GM12878 (cell line): ENCODE measurements around the gene LMBRD1. TPM values are rescaled to one million over a fixed set of nuclear protein-coding genes. Genes with fewer than 3 reads are reported as not detected.

ENCODE experiments used
- ATAC-seq: fragments of 200-7000 bp; cut with Tn5 transposase; 3 replicates; pipeline ENCODE4 v1.9.1; 2020; ENCODE audit warnings: mild to moderate bottlenecking, moderate library complexity
- BruUV-seq: library from RNA; stranded (reverse); fragments of 400-500 nt; replicated peaks from 2 replicates; lab custom pipeline; 2021; lab: Mats Ljungman, UMichigan
- CTCF ChIA-PET: fragments of 300-600 bp; sonication (Branson Sonifier 250); formaldehyde crosslinking; extraction: SDS; loops from one replicate; lab custom pipeline; 2021; ENCODE audit warnings: inconsistent platforms; lab: Yijun Ruan, JAX
- POLR2A ChIA-PET: fragments of 350-600 bp; formaldehyde crosslinking; extraction: SDS; loops from one replicate; lab custom pipeline; 2021; ENCODE audit warnings: inconsistent platforms; lab: Charles Lee
- RAD21 ChIA-PET: fragments of 300-600 bp; sonication (Branson Sonifier 250); formaldehyde crosslinking; loops from one replicate; lab custom pipeline; 2023; ENCODE audit warnings: antibody characterized with exemption; ENCODE audit not compliant: unreplicated experiment; lab: Charles Lee
- SMC1A ChIA-PET: fragments of 300-600 bp; sonication (Branson Sonifier 250); formaldehyde crosslinking; loops from one replicate; lab custom pipeline; 2023; ENCODE audit not compliant: unreplicated experiment, uncharacterized antibody; lab: Charles Lee
- DNase-seq: peaks from one replicate; pipeline ENCODE4 v3.0.0-alpha.2; 2011; ENCODE audit warnings: low read depth, low spot score
- FAIRE-seq: peaks from 3 replicates; lab custom pipeline; 2011; peaks lifted over from hg19 to GRCh38; lab: Jason Lieb, UNC
- H2AFZ ChIP-seq: 2 replicates; pipeline ENCODE4 v1.6.0; 2011; ENCODE audit warnings: low read depth, low read length, control low read depth; ENCODE audit not compliant: control insufficient read depth
- H3K27ac ChIP-seq: 2 replicates; pipeline ENCODE4 v1.5.1; 2011; ENCODE audit warnings: control low read depth; ENCODE audit not compliant: control insufficient read depth, insufficient read depth
- H3K27me3 ChIP-seq, 2 experiments: replicated peaks in 1 of 2; 2 replicates each; pipeline versions ENCODE4 v1.6.0 to v1.6.1; 2011; ENCODE audit warnings: low read length in 1 of 2; ENCODE audit not compliant: control insufficient read depth in 2 of 2, insufficient read depth in 2 of 2
- H3K36me3 ChIP-seq, 2 experiments: 2 replicates each; pipeline ENCODE4 v1.5.1; 2011; ENCODE audit warnings: low read length in 1 of 2; ENCODE audit not compliant: control insufficient read depth in 2 of 2, insufficient read depth in 2 of 2
- H3K4me1 ChIP-seq: 2 replicates; pipeline ENCODE4 v1.6.1; 2011; ENCODE audit warnings: mild to moderate bottlenecking, low read length, moderate library complexity, mixed read lengths; ENCODE audit not compliant: control insufficient read depth, insufficient read depth
- H3K4me2 ChIP-seq: 2 replicates; pipeline ENCODE4 v1.6.0; 2011; ENCODE audit warnings: control low read depth; ENCODE audit not compliant: control insufficient read depth, insufficient read depth
- H3K4me3 ChIP-seq: fragments of 200-600 bp; sonication (generic); 2 replicates; pipeline ENCODE4 v1.5.1; 2016
- H3K79me2 ChIP-seq: 2 replicates; pipeline ENCODE4 v1.6.0; 2011; ENCODE audit warnings: low read length; ENCODE audit not compliant: control insufficient read depth, insufficient read depth
- H3K9ac ChIP-seq: 2 replicates; pipeline ENCODE4 v1.8.0; 2011; ENCODE audit warnings: low read length, control low read depth, mixed read lengths; ENCODE audit not compliant: control insufficient read depth, insufficient read depth
- H3K9me3 ChIP-seq: replicated peaks from 3 replicates; pipeline ENCODE4 v1.5.1; 2011; ENCODE audit warnings: mild to moderate bottlenecking, low read length; ENCODE audit not compliant: control insufficient read depth, insufficient read depth
- H4K20me1 ChIP-seq: 2 replicates; pipeline ENCODE4 v1.6.0; 2011; ENCODE audit not compliant: control insufficient read depth, insufficient read depth
- CBX3 ChIP-seq: fragments of 200-600 bp; sonication (generic); IDR thresholded peaks from 2 replicates; pipeline ENCODE4 v1.6.1; 2016; ENCODE audit warnings: low read depth, borderline replicate concordance
- GATAD2B ChIP-seq: fragments of 450-650 bp; conservative IDR thresholded peaks from 2 replicates; pipeline ENCODE4 v1.6.1; 2017; ENCODE audit warnings: low read depth, mild to moderate bottlenecking, moderate library complexity
- HCFC1 ChIP-seq: fragments of 150-350 bp; IDR thresholded peaks from 2 replicates; pipeline ENCODE4 v1.6.1; 2014; ENCODE audit warnings: low read length
- RBBP5 ChIP-seq: fragments of 200-600 bp; sonication (generic); conservative IDR thresholded peaks from 2 replicates; pipeline ENCODE4 v1.6.1; 2016
- RELA ChIP-seq: fragments of 450-650 bp; IDR thresholded peaks from 2 replicates; pipeline ENCODE4 v1.8.0; 2014; ENCODE audit warnings: borderline replicate concordance; ENCODE audit not compliant: partially characterized antibody
- whole genome bisulfite sequencing: methylation state at CpG from one replicate; pipeline ENCODE4 v1.1.6; 2016; ENCODE audit warnings: low lambda C conversion rate; ENCODE audit not compliant: insufficient replicate concordance, insufficient coverage; ENCODE audit errors: missing lambda C conversion rate; 5-methylcytosine and 5-hydroxymethylcytosine counted together
- in situ Hi-C: fragments of 300-500 bp; cut with MboI; formaldehyde crosslinking; loops from 9 replicates; pipeline ENCODE4 v1.14.3; 2018; ENCODE audit warnings: mixed read lengths
- intact Hi-C: fragments of 100-400 bp; cut with micrococcal nuclease; formaldehyde crosslinking; loops from one replicate; pipeline ENCODE4 v1.14.2; 2022; ENCODE audit not compliant: unreplicated experiment
- polyA plus RNA-seq, 11 experiments: library from polyadenylated mRNA; depleted of rRNA in 4 of 11; unstranded in 6 of 11; stranded (reverse) in 5 of 11; fragments of >200 nt; fragmentation: Nextera tagmentation in 4 of 11; fragmentation: Illumina TruSeq in 1 of 11; extraction: Ambion mirVana in 4 of 11; extraction: Trizol in 1 of 11; gene quantifications; 1 replicate in 1 of 11; 2 replicates in 10 of 11; pipeline versions ENCODE4 v1.2.1 to v1.2.3, GENCODE V29; 2011 to 2016; ENCODE audit warnings: inconsistent platforms in 2 of 11, missing spikeins in 2 of 11, low read depth in 1 of 11
- total RNA-seq, 4 experiments: library from RNA; depleted of rRNA in 3 of 4; stranded (reverse); fragments of >200 nt in 3 of 4; fragmentation: Illumina TruSeq in 1 of 4; extraction: Trizol in 1 of 4; gene quantifications; 2 replicates each; pipeline versions ENCODE4 v1.2.1 to v1.2.3, GENCODE V29; 2013 to 2021
- TF ChIP-seq, protein P1 (sequence below): fragments of 150-350 bp; IDR thresholded peaks from 2 replicates; pipeline ENCODE4 v1.6.1; 2014; ENCODE audit warnings: mild to moderate bottlenecking, low read depth, low read length
- TF ChIP-seq, protein P2 (sequence below): IDR thresholded peaks from 2 replicates; pipeline ENCODE4 v1.6.1; 2012; ENCODE audit warnings: low read depth, low read length, improper control_type of control experiment
- TF ChIP-seq, protein P3 (sequence below): IDR thresholded peaks from 2 replicates; pipeline ENCODE4 v1.6.1; 2011; ENCODE audit warnings: mild to moderate bottlenecking, low read depth, low read length, moderate library complexity; ENCODE audit not compliant: insufficient replicate concordance
- TF ChIP-seq, protein P4 (sequence below): fragments of 450-650 bp; IDR thresholded peaks from 2 replicates; pipeline ENCODE4 v1.6.1; 2017; ENCODE audit warnings: mild to moderate bottlenecking

The LMBRD1 gene
- total and polyA plus RNA-seq, 10 of the 15 experiments (the other 5 are each of a cell fraction or from before 2014, with no cell fraction given): 20.0 to 82.1 (median 27.2) TPM

- TF ChIP-seq, protein P1, sequence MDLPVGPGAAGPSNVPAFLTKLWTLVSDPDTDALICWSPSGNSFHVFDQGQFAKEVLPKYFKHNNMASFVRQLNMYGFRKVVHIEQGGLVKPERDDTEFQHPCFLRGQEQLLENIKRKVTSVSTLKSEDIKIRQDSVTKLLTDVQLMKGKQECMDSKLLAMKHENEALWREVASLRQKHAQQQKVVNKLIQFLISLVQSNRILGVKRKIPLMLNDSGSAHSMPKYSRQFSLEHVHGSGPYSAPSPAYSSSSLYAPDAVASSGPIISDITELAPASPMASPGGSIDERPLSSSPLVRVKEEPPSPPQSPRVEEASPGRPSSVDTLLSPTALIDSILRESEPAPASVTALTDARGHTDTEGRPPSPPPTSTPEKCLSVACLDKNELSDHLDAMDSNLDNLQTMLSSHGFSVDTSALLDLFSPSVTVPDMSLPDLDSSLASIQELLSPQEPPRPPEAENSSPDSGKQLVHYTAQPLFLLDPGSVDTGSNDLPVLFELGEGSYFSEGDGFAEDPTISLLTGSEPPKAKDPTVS: no peak
- 0 out of 2 replicates have a peak, but pooled peaks have one; percentile 17 for TF ChIP-seq GATAD2B
- TF ChIP-seq, protein P2, sequence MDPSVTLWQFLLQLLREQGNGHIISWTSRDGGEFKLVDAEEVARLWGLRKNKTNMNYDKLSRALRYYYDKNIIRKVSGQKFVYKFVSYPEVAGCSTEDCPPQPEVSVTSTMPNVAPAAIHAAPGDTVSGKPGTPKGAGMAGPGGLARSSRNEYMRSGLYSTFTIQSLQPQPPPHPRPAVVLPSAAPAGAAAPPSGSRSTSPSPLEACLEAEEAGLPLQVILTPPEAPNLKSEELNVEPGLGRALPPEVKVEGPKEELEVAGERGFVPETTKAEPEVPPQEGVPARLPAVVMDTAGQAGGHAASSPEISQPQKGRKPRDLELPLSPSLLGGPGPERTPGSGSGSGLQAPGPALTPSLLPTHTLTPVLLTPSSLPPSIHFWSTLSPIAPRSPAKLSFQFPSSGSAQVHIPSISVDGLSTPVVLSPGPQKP: peak; percentile 80
- TF ChIP-seq HCFC1: peak; percentile 50
- TF ChIP-seq, protein P3, sequence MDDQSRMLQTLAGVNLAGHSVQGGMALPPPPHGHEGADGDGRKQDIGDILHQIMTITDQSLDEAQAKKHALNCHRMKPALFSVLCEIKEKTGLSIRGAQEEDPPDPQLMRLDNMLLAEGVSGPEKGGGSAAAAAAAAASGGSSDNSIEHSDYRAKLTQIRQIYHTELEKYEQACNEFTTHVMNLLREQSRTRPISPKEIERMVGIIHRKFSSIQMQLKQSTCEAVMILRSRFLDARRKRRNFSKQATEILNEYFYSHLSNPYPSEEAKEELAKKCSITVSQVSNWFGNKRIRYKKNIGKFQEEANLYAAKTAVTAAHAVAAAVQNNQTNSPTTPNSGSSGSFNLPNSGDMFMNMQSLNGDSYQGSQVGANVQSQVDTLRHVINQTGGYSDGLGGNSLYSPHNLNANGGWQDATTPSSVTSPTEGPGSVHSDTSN: no peak
- TF ChIP-seq, all 136 proteins: peak for 36
Measured at GRCh38 chr6:69796642-69797390, at the start of gene LMBRD1 (continued).

DNA sequence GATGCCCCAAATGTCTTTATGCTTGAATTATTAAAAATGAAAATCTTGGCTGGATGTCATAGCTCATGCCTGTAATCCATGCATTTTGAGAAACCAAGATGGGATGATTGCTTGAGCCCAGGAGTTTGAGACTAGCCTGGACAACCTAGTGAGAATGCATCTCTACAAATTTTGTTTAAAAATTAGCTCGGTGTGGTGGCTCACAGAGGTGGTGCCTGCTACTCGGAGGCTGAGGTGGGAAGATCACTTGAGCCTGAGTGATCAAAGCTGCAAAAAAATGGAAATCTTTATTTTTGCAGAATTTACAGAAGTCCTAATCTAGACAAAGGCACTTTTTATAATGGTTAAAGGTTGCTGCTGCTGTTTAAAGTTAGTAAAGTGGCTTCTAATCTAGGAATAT, 49.5 kb upstream of the LMBRD1 start:
- in situ Hi-C loops: no loop called here
- POLR2A ChIA-PET: no interaction called here

More for the DNA sequence above, 49.5 kb upstream of the LMBRD1 start:
- ChIA-PET CTCF (interaction anchor here (1.3 kb wide), 1 partner anchor 13 kb away, joined by 3 read pairs; no protein-coding TSS in a partner anchor), RAD21 (interaction anchor here (0.7 kb wide), 1 partner anchor 262 kb away, joined by 3 read pairs; no protein-coding TSS in a partner anchor)
- H3K79me2 ChIP-seq: no peaks in the 10 kb centered on the region
- no peaks in the 10 kb centered on the region for H3K4me1 ChIP-seq
- intact Hi-C loops: no loop called here
- no peaks in the 10 kb centered on the region for H4K20me1 ChIP-seq
- TF ChIP-seq RBBP5 (no peak), RELA (no peak), CBX3 (no peak)
- TF ChIP-seq, protein P4, sequence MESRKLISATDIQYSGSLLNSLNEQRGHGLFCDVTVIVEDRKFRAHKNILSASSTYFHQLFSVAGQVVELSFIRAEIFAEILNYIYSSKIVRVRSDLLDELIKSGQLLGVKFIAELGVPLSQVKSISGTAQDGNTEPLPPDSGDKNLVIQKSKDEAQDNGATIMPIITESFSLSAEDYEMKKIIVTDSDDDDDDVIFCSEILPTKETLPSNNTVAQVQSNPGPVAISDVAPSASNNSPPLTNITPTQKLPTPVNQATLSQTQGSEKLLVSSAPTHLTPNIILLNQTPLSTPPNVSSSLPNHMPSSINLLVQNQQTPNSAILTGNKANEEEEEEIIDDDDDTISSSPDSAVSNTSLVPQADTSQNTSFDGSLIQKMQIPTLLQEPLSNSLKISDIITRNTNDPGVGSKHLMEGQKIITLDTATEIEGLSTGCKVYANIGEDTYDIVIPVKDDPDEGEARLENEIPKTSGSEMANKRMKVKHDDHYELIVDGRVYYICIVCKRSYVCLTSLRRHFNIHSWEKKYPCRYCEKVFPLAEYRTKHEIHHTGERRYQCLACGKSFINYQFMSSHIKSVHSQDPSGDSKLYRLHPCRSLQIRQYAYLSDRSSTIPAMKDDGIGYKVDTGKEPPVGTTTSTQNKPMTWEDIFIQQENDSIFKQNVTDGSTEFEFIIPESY: no peak
- TF ChIP-seq, all 136 proteins: peak for 0
- Histone ChIP-seq H3K27ac (no peak overlapping the region), H3K36me3 (no peaks in the 10 kb centered on the region), H3K9me3 (no peaks in the 10 kb centered on the region), H3K27me3 (no peaks in the 10 kb centered on the region), H2AFZ (no peak overlapping the region), H3K9ac (no peak overlapping the region), H3K4me2 (no peak overlapping the region), H3K4me3 (no peak overlapping the region)
- DNase-seq (no peak), ATAC-seq (no peak), FAIRE-seq (no peak)
- BruUV-seq: no TSS peak
- 88% methylated on average over 2 of the region's 2 CpGs for WGBS
- SMC1A ChIA-PET: interaction anchor here (1.3 to 3.5 kb wide), 4 partner anchors 12 to 271 kb away, joined by 3 to 14 read pairs (median 7); no protein-coding TSS in a partner anchor
